K562 (cell line): ENCODE measurements around the gene EFS. TPM values are rescaled to one million over a fixed set of nuclear protein-coding genes. Genes with fewer than 3 reads are reported as not detected.

Source experiments
- ATAC-seq: fragments of 200-7000 bp; cut with Tn5 transposase; 3 replicates; pipeline ENCODE4 v1.9.1; 2020; ENCODE audit warnings: moderate library complexity
- BruUV-seq: library from RNA; stranded (reverse); fragments of 400-500 nt; replicated peaks from 2 replicates; lab custom pipeline; 2021; lab: Mats Ljungman, UMichigan
- CTCF ChIA-PET: fragments of 300-600 bp; formaldehyde crosslinking; extraction: SDS; loops from one replicate; lab custom pipeline; 2021; ENCODE audit warnings: low intra/inter-chr PET ratio; lab: Yijun Ruan, JAX
- POLR2A ChIA-PET: fragments of 300-600, 350-650 bp; sonication (Branson Sonifier 250); formaldehyde crosslinking; extraction: SDS; loops from one replicate; lab custom pipeline; 2021; ENCODE audit warnings: antibody characterized with exemption, inconsistent platforms; lab: Yijun Ruan, JAX
- DNase-seq, 4 experiments: peaks; one replicate each; pipeline versions ENCODE4 v3.0.0 to v3.0.0-alpha.2; 2011 to 2018; ENCODE audit warnings: low spot score in 3 of 4, mixed read lengths in 3 of 4; ENCODE audit errors: extremely low read depth in 1 of 4
- FAIRE-seq: peaks from 2 replicates; lab custom pipeline; 2011; peaks lifted over from hg19 to GRCh38; lab: Jason Lieb, UNC
- H2AFZ ChIP-seq: 2 replicates; pipeline ENCODE4 v1.6.0; 2011; ENCODE audit warnings: low read depth, low read length, control low read depth, inconsistent platforms
- H3K27ac ChIP-seq: fragments of 200-600 bp; 3 replicates; pipeline ENCODE4 v1.8.0; 2011; ENCODE audit warnings: low read depth, mild to moderate bottlenecking, control low read depth, inconsistent platforms, low read length, moderate library complexity, mixed read lengths; ENCODE audit errors: extremely low read depth
- H3K27me3 ChIP-seq, 2 experiments: fragments of 300-600 bp in 1 of 2; 2 replicates in 1 of 2; 3 replicates in 1 of 2; pipeline versions ENCODE4 v1.6.0 to v1.8.0; 2011; ENCODE audit warnings: inconsistent platforms in 2 of 2, low read length in 2 of 2, mild to moderate bottlenecking in 1 of 2, mixed read lengths in 1 of 2, moderate library complexity in 1 of 2; ENCODE audit not compliant: control insufficient read depth in 2 of 2, insufficient read depth in 2 of 2
- H3K36me3 ChIP-seq: fragments of 300-600 bp; 3 replicates; pipeline ENCODE4 v1.8.0; 2011; ENCODE audit warnings: mild to moderate bottlenecking, low read length, inconsistent platforms; ENCODE audit not compliant: control insufficient read depth, insufficient read depth
- H3K4me1 ChIP-seq, 2 experiments: fragments of 200-600 bp in 1 of 2; replicated peaks in 1 of 2; 2 replicates in 1 of 2; 3 replicates in 1 of 2; pipeline versions ENCODE4 v1.5.1 to v1.8.0; 2011; ENCODE audit warnings: inconsistent platforms in 2 of 2, low read length in 2 of 2, mild to moderate bottlenecking in 1 of 2, mixed read lengths in 1 of 2, moderate library complexity in 1 of 2; ENCODE audit not compliant: control insufficient read depth in 2 of 2, insufficient read depth in 2 of 2
- H3K4me2 ChIP-seq: 2 replicates; pipeline ENCODE4 v1.6.1; 2011; ENCODE audit warnings: low read length, control low read depth, inconsistent platforms, mixed read lengths; ENCODE audit not compliant: insufficient read depth
- H3K4me3 ChIP-seq: fragments of 200-600 bp; sonication (generic), shearing (Covaris generic); 2 replicates; pipeline ENCODE4 v1.5.1; 2016; ENCODE audit warnings: control low read depth, inconsistent platforms
- H3K79me2 ChIP-seq: fragments of 200-600 bp; 3 replicates; pipeline ENCODE4 v1.8.0; 2011; ENCODE audit warnings: low read length, inconsistent platforms; ENCODE audit not compliant: control insufficient read depth, insufficient read depth
- H3K9ac ChIP-seq, 2 experiments: 2 replicates each; pipeline versions ENCODE4 v1.6.0 to v1.6.1; 2011; ENCODE audit warnings: low read depth in 2 of 2, low read length in 2 of 2, control low read depth in 1 of 2, inconsistent platforms in 1 of 2, mild to moderate bottlenecking in 1 of 2, mixed read lengths in 1 of 2; ENCODE audit not compliant: insufficient read depth in 1 of 2
- H3K9me1 ChIP-seq: one replicate; pipeline ENCODE4 v1.6.0; 2011; ENCODE audit warnings: inconsistent platforms, mild to moderate bottlenecking, low read length, moderate library complexity; ENCODE audit not compliant: control insufficient read depth, insufficient read depth
- H3K9me3 ChIP-seq: replicated peaks from 2 replicates; pipeline ENCODE4 v1.5.1; 2011; ENCODE audit warnings: low read depth, low read length, inconsistent platforms; ENCODE audit not compliant: control insufficient read depth, insufficient read depth
- H4K20me1 ChIP-seq: replicated peaks from 2 replicates; pipeline ENCODE4 v1.6.1; 2011; ENCODE audit warnings: low read length, inconsistent platforms, mixed read lengths; ENCODE audit not compliant: control insufficient read depth, insufficient read depth
- CXXC5 ChIP-seq: fragments of 250-450 bp; sonication (Bioruptor Pico); IDR thresholded peaks from 2 replicates; pipeline ENCODE4 v1.8.0; 2022; ENCODE audit warnings: inconsistent platforms, mild to moderate bottlenecking, moderate library complexity
- HDGF ChIP-seq: fragments of 450-650 bp; IDR thresholded peaks from 2 replicates; pipeline ENCODE4 v1.6.1; 2016
- RCOR1 ChIP-seq, 2 experiments: IDR thresholded peaks; 2 replicates each; pipeline ENCODE4 v1.6.1; 2012; ENCODE audit warnings: low read depth in 2 of 2, low read length in 2 of 2, borderline replicate concordance in 1 of 2, improper control_type of control experiment in 1 of 2
- TSC22D4 ChIP-seq: fragments of 450-650 bp; IDR thresholded peaks from 2 replicates; pipeline ENCODE4 v1.6.1; 2016; ENCODE audit warnings: missing genetic modification characterization, missing biosample characterization, control low read depth
- WGBS: fragments of 100-300 bp; shearing (Covaris generic); methylation state at CpG from one replicate; pipeline ENCODE4 v1.1.6; 2016; ENCODE audit warnings: low coverage, mixed read lengths; ENCODE audit not compliant: insufficient coverage; ENCODE audit errors: missing lambda C conversion rate; 5-methylcytosine and 5-hydroxymethylcytosine counted together
- in situ Hi-C: fragments of 300-500 bp; cut with MboI; formaldehyde crosslinking; loops from 4 replicates; pipeline ENCODE4 v1.15.0; 2018; ENCODE audit warnings: inconsistent platforms, mixed read lengths
- intact Hi-C: fragments of 100-400 bp; cut with micrococcal nuclease; formaldehyde crosslinking; loops from 2 replicates; pipeline ENCODE4 v1.14.2; 2022
- polyA plus RNA-seq, 8 experiments: library from polyadenylated mRNA; depleted of rRNA in 4 of 8; stranded (reverse) in 5 of 8; unstranded in 3 of 8; fragments of >200 nt; fragmentation: Nextera tagmentation in 2 of 8; fragmentation: Illumina TruSeq in 1 of 8; extraction: Ambion mirVana in 2 of 8; extraction: Trizol in 1 of 8; gene quantifications; 2 replicates each; pipeline versions ENCODE4 v1.2.1 to v1.2.3, GENCODE V29; 2011 to 2014; ENCODE audit warnings: inconsistent platforms in 1 of 8, missing spikeins in 1 of 8
- total RNA-seq, 7 experiments: library from RNA; depleted of rRNA in 6 of 7; stranded (reverse); fragments of >200 nt in 6 of 7; fragmentation: Illumina TruSeq in 2 of 7; extraction: Trizol in 2 of 7; gene quantifications; 2 replicates each; pipeline versions ENCODE4 v1.2.1 to v1.2.3, GENCODE V29; 2011 to 2021; ENCODE audit warnings: low replicate concordance in 1 of 7

The EFS gene
- total and polyA plus RNA-seq, 9 of the 15 experiments (the other 6 are each of a cell fraction or from before 2014, with no cell fraction given): 0.01 to 0.03 TPM; not detected in 7

- TF ChIP-seq TSC22D4 (tag): no peak
- TF ChIP-seq HDGF: no peak
Observed at GRCh38 chr14:23407516-23408306, 42.7 kb upstream of the EFS start, which contains the start of gene MYH6 (continued).

- no peaks in the 10 kb centered on the region for H3K36me3 ChIP-seq
- FAIRE-seq (no peak), DNase-seq (no peak), ATAC-seq (no peak)
- H4K20me1 ChIP-seq: no peaks in the 10 kb centered on the region
- in situ Hi-C loops: no loop called here
- no peaks in the 10 kb centered on the region for H3K9me1 ChIP-seq
- no peak overlapping the region for H3K9ac ChIP-seq
- no peak overlapping the region for H3K4me2 ChIP-seq
- POLR2A ChIA-PET: interaction anchor here (0.6 to 0.7 kb wide), 2 partner anchors 20 to 27 kb away, joined by 3 read pairs; no protein-coding TSS in a partner anchor
- no peak overlapping the region for H3K27ac ChIP-seq
- peaks cover 0 to 6% of the 10 kb centered on the region in 2 experiments; a peak in 2 of 5 replicates for H3K4me1 ChIP-seq
- H3K4me3 ChIP-seq: no peak overlapping the region
- H2AFZ ChIP-seq: no peak overlapping the region
- CTCF ChIA-PET: no interaction called here
- TF ChIP-seq RCOR1 (IDR thresholded peaks at IDR 0.05; ENCODE audit: borderline replicate concordance in 1 of 2, low read depth in 2 of 2, low read length in 2 of 2): no peak
- no peak for TF ChIP-seq CXXC5 (CRISPR knock-in tag)
- intact Hi-C loops: no loop called here
- 0% methylated on average over 12 of the region's 15 CpGs for WGBS
- peaks cover 22 to 86% of the 10 kb centered on the region in 2 experiments; a peak in 4 of 5 replicates for H3K27me3 ChIP-seq
- BruUV-seq: no TSS peak
- no peaks in the 10 kb centered on the region for H3K79me2 ChIP-seq
- H3K9me3 ChIP-seq: no peaks in the 10 kb centered on the region
Observed at GRCh38 chr14:23406725-23407355, 41.9 kb upstream of the EFS start.
